HG02943 (cell line): ENCODE results near the gene PLAAT4.
"Not testable (repeated sequence)": the region's sequence is repeated elsewhere in the genome, so short reads cannot be mapped to it uniquely, and the experiment has no call there.

Experiments used
- ATAC-seq: cut with Tn5 transposase; IDR thresholded peaks from one replicate; pipeline ENCODE4 v1.9.1; 2021; ENCODE audit warnings: mild to moderate bottlenecking, low read depth, moderate library complexity; ENCODE audit not compliant: unreplicated experiment

The PLAAT4 gene

DNA sequence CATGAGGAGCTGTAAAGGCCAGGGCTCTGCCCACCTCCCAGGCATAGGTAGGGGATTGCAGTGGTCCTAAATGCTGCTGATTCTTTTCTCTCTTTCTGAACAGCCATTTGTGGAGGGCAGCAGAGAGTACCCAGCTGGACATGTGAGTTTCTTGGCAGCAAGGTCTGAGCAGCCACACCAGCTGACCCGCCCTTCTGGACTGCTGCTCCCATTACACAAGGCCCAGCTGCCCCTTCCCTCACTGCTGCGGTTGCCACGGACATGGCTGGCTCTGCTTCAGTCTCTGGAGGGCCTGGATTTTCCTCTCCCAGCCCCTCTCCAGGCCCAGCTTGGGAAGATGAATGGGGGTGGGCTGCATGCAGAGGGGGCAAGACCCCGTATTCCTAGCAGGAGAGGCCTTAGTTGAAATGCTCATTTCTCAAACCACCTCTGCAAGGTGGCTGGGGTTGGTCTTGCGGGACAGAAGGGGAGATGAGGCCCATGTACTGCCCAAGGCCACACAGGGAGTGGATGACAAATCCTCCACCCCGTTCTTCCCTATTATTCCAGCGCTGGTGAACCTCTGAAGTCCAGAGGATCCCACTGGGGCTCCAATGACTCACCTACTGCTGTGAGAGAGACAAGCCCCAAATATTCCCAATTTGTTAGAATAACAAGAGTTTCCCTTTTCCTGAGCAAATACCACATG, 26.1 kb upstream of the PLAAT4 start:
- ATAC-seq: no peak

DNA sequence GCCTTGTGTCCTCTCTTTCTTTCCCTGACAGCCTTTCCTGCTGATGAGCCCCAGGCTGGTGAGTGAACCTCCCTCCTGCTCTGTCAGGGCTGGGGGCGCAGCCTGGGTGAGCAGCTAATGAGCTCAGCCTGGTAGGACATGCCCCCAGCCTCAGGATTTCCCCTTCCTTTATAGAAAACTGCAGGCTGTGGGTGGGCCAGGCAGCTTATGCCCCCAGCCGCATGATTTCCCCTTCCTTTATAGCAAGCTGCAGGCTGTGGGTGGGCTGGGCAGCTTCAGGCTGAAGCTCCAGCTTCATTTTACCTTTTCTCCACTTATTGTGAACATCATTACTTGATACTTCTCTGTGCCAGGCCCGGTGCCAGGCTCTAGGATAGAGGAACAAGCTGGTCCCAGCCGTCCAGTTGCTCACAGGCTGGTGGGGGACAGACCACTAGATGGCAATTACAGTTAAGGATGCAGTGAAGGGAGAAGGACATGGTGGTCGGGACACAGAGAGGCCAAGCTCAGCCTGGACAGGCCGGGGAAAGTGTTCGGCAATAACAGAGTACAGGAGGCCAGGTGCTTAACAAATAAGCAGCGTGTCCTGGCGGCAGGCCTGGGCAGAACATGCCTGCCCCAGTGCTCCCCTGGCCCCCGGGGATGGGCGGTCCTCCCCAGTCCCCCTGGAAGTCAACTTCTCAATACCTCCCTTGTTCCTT, 25.4 kb upstream of the PLAAT4 start:
- no peak for ATAC-seq

DNA sequence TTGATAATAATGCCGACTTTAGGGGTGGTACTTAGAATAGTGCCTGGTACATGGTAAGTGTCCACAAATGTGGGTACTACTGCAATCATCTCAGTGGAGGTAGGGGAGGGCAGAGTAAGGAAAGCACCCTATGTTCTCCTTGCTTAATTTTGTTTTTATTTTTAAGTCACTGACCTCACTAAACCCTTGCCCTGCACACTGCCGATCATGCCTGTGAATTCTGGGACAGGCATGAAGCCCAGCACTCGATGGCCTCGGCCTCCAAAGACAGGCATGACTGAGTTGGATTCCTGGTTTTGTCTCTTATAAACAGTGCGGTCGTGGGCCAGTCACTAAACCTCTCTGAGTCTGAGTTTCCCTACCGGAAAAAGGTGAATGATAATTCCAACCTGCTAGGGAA, 23.8 kb upstream of the PLAAT4 start:
- no peak for ATAC-seq

DNA sequence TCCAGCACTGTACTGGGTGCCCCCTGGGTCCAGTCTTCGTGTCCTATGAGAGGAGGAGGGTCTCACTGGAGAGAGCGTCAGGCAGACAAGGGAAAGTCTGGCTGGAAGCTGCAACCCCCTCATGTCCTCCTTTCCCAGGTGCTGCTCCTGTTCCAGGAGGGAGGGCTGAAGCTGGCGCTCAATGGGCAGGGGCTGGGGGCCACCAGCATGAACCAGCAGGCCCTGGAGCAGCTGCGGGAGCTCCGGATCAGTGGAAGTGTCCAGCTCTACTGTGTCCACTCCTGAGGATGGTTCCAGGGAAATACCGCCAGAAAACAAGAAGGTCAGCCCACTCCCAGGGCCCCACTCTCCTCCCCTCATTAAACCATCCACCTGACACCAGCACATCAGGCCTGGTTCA, 20.5 kb upstream of the PLAAT4 start:
- ATAC-seq: no peak

DNA sequence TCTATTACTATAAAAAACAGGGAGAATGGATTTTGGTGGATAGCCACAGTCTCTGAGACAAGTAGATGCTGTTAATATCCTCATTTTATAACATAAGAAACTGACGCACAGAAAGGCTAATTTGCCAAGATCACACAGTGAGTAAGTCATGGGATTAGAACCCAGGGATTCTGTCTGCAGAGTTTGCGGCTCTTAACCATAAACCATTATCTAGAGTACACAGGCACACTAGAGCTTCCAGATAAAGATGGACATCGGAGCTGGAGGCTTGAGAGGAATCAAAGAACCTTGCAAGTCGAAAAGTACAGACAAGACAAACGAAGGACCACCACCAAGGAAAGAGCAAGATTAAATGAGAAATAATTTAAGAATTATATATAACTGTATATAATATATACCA, 19.5 kb upstream of the PLAAT4 start:
- no peak for ATAC-seq

DNA sequence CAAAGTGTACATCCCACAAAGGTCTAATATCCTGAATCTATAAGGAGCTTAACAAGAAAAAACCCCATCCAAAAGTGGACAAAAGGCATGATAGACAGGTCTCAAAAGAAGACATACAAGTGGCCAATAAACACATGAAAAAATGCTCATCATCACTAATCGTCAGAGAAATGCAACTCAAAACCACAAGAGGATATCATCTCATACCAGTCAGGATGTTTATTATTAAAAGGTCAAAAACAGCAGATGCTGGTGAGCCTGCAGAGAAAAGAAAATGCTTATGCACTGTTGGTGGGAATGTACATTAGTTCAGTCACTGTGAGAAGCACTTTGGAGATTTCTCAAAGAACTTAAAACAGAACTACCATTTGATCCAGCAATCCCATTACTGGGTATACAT, 18.1 kb upstream of the PLAAT4 start:
- ATAC-seq: no peak

DNA sequence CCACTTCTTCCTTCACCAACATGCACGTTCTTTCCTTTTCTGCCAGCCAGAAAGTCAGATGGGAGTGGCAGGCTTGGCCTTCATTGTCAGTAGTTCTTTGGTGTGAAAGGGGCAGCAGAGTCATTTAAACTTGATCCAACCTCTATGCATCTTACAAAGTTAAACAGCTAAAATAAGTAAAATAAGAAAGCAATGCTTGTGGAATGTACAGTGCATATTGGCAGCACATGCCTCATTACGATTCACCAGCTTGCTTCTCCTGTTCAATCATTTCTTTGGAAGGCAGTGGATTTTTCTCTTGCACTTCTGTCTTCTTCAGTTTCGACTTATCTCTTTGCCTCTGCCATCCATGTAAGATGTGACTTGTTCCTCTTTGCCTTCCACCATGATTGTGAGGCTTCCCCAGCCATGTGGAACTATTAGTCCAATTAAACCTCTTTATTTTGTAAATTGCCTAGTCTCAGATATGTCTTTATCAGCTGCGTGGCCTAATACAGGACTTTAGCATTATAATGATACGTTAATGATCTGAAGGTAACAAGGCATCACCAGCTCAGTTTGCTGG, 15.9 kb upstream of the PLAAT4 start:
- no peak for ATAC-seq

DNA sequence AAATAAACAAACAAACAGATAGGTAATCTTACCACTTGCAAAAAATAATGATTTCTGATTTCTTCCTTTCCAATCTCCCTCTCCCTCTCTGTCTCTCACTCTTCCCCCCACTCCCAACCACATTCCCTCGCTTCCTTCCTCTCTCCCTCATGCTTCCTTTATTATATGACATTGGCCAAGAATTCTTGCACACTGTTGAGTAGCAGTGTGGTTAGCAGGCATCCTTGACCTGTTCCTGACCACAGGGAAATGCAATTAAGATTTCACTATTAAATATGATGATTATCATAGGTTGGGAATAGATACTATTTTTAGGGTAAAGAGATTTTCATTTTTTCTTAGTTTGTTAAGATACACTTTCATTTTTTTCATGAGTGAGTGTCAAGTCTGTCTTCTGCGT, 14.7 kb upstream of the PLAAT4 start:
- ATAC-seq: no peak

DNA sequence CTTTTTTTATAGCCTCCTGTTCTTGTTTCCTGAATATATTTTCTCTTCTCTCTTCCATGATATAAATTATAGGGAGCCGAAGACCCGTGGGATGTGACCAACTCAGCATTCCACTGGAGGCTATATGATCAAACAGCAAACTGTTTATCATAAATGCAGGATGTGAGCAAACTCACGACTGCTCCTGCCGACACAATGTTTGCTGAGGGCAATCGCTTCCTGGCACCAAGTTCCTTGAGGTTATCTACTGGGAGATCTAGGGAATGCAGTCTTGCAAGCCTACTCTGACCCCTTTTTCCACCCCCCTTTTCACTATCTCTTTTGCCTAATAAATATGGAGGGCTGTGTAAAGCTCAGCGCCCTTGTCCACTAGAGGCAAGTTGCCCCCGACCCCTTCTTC, 13.5 kb upstream of the PLAAT4 start:
- ATAC-seq: no peak

DNA sequence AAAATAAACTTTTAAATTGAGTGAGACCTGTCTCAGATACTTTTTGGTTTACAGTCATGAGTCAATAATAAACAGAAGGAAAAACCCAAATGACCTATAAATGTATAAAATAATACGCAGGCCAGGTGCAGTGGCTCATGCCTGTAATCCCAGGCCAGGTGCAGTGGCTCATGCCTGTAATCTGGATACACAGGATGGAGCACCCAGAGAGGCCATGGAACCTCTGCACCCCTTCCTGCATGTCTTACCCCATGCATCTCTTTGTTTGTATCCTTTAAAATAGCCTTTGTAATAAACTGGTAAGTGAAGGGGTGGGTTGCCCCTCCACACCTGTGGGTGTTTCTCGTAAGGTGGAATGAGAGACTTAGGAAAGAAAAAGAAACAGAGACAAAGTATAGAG, 8.9 kb upstream of the PLAAT4 start:
- no peak for ATAC-seq

DNA sequence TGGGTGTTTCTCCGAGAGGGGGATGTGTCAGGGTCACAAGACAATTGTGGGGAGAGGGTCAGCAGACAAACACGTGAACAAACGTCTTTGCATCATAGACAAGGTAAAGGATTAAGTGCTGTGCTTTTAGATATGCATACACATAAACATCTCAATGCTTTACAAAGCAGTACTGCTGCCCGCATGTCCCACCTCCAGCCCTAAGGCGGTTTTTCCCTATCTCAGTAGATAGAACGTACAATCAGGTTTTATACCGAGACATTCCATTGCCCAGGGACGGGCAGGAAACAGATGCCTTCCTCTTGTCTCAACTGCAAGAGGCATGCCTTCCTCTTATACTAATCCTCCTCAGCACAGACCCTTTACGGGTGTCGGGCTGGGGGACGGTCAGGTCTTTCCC, 8.5 kb upstream of the PLAAT4 start:
- ATAC-seq: not testable (repeated sequence)

DNA sequence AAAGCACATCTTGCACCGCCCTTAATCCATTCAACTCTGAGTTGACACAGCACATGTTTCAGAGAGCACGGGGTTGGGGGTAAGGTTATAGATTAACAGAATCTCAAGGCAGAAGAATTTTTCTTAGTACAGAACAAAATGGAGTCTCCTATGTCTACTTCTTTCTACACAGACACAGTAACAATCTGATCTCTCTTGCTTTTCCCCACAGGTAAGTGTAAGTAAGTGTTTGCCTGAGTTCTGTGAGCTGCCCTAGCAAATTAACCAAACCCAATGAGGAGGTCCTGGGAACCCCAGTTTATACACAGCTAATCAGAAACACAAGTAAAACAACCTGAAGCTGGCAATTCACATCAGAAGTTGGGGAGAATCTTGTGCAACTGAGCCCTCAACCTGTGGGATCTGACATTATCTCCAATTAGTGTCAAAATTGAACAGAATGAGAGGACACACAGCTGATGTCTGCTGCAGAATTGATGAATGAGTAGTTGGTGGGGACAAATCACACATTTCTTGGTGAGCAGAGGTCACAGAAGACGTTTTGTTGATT, 7.8 kb upstream of the PLAAT4 start:
- not testable (repeated sequence) for ATAC-seq

DNA sequence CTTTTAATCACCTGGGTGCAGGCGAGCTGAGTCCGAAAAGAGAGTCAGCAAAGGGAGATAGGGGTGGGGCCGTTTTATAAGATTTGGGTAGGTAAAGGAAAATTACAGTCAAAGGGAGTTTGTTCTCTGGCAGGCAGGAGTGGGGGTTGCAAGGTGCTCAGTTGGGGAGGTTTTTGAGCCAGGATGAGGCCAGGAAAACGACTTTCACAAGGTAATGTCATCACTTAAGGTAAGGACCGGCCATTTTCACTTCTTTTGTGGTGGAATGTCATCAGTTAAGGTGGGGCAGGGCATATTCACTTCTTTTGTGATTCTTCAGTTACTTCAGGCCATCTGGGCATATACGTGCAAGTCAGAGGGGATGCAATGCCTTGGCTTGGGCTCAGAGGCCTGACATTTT, 7.2 kb upstream of the PLAAT4 start:
- ATAC-seq: not testable (repeated sequence)

DNA sequence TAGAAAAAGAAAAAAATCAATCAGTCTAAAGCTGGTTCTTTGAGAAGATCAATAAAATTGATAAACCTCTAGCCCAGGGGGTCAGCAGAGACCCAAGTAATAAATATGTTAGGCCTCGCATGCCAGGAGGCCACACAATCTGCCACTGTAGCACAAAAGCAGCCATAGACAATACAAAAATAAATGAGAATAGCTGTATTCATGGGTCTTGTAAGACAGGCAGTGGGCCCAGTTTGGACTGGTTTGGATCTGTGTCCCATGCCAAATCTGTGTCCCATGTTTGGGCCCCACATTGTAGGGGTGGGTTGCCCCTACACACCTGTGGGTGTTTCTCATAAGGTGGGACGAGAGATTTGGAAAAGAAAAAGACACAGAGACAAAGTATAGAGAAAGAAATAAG, 6.6 kb upstream of the PLAAT4 start:
- ATAC-seq: no peak

DNA sequence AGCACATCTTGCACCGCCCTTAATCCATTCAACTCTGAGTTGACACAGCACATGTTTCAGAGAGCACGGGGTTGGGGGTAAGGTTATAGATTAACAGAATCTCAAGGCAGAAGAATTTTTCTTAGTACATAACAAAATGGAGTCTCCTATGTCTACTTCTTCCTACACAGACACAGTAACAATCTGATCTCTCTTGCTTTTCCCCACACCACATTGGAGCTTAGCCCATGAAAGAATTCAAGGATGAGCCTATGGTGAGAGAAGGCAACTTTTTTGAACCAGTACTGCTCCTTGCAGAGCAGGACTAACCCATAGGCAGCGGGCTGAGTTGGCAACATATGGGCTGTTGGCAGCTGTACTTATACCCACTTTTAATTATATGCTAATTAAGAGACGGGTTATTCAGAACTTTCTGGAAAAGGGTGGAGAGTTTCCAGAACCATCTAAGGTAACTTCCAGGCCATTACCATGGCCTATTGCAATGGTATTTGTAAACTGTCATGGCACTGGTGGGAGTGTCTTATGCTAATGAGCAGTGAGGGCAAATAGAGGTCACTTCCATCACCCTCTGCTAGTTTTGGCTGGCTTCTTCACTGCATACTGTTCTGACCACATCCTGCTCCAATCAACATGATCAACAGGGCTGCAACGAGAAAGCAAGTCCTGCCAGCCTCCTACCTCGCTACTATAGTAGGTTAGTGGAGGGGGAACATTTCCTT, 5.4 kb upstream of the PLAAT4 start:
- ATAC-seq: peak; percentile 73

DNA sequence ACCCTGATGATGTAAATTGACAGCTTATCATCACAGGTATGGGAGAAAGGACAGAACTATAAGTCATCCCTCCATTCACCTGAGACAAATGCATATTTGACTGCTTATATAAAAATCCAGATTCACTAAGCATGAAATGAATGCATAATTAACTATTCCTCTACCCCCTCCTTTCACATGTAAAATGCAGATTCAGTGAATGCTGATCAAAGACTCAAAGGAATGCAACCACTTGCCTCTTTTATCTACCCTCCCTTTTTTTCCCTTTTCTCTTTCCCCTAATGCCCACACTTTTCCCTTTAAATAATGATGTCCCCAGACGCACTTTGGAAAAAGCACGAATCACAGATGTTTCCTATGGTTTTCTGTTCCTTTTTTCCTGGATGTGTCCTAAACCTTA, 4.5 kb upstream of the PLAAT4 start:
- no peak for ATAC-seq

DNA sequence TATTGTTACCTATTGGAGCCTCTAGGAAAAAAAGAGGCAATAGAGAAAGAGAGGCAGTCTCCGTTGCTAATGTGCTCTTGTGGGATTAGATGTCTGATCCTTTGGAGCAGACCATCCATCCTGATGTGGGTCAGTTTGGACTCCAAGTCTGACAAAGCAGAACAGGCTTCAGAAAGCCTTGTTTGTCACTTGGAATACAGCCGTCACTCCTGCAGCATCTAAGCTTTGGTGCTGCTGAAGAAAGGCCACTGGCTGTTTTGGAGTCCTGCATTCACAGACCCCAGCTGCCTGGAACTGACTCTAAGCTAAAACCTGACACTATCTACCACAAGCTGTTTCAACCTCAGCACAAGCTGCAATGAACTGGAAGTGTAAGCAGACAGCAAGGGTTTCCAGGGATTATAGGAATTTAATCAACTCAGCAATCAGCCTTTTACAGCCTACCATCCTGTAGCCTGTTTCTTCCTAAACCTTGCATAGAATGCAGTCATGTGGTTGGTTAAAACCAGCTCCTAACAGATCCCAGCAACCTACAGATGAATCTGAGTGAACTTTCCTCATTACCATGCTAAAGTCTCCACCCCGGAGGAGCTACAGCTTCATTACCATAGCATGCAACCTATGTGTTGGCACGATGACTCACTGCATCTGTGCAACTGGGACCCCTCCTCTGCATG, 3.7 kb upstream of the PLAAT4 start:
- no peak for ATAC-seq

DNA sequence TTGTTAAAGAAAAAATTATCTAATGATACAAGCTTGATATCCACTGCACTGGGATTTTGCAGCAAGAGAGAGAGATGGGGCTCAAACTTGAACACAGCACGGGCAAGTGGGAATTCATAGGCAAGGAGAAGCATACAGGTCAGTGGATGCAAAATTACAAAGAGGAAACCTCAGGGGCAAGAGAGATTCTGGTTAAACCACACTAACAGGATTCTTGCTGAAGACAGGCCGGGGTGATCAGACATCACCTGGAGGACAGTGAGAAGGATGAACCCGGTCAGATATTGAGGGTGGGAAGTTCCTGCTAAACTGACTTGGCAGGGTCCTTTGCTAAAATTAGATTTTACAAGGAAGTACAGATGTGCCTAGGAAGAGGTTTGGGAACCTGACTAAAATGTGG, 2.5 kb upstream of the PLAAT4 start:
- no peak for ATAC-seq

DNA sequence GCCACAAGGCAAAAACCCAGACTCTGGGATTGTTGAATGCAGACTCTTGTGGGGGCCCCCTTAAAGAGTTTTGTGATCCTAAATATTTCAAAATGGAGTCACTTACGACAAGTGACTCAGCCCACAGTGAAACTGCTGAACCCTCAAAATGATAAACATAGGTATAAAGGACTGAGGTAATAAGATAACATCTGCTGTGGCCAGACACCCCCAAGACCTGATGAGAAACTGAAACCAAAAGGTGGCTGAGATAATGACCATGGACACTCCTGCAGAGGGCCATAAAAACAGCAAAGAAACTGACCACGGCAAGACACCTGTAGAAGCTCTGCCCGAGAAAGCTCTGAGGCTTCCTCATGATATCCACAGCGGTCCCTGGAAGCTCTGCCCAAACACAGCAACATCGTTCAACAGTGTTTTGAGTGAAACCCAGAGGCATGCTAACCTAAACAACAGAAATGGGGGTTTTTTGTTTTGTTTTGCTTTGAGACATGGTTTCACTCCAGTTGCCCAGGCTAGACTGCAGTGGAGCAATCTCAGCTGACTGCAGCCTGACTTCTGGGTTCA, 1.6 kb upstream of the PLAAT4 start:
- ATAC-seq: no peak

DNA sequence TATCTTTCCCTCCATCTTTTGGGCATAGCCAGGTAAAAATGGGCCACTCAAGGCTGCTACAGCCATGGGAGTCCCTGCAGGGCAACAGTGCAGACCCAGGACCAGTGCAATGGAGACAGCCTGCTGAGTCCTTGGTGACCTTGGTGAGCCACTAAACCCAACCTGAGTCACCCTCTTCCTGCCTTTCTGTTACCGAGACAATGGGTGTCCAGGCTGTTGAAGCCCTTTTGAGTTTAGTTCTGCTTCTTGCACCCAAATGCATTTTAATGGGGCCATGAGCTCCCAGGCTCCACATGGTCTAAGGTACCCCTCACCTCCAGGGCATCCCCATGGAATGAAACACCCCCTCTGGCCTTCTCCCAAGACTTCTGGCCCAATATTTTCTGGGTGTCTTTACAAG, 874 bp upstream of the PLAAT4 start:
- no peak for ATAC-seq
